Esophagus muscularis mucosa (tissue), 4 donors: ENCODE data around the gene ATP8B1. TPM values are rescaled to one million over a fixed set of nuclear protein-coding genes. Genes with fewer than 3 reads are reported as not detected.
A peak's percentile ranks its signal among the peaks of the same experiment; 100 is the strongest.

Experiments used
- DNase-seq: peaks from one replicate; pipeline ENCODE4 v3.0.0-alpha.2; 2017; ENCODE audit errors: extremely low spot score
- H3K27ac ChIP-seq, 4 donors: fragments of 200-600 bp; sonication (generic); replicated peaks in 1 of 4; 1 replicate in 3 of 4; 2 replicates in 1 of 4; pipeline ENCODE4 v1.5.1; 2016 to 2019; ENCODE audit warnings: mild to moderate bottlenecking in 1 of 4
- H3K27me3 ChIP-seq, 4 donors: fragments of 200-600 bp; sonication (generic); one replicate each; pipeline versions ENCODE4 v1.5.1 to v1.6.0; 2016 to 2019
- H3K36me3 ChIP-seq, 4 donors: fragments of 200-600 bp; sonication (generic); one replicate each; pipeline ENCODE4 v1.5.1; 2016 to 2019
- H3K4me1 ChIP-seq, 4 donors: fragments of 200-600 bp; sonication (generic); one replicate each; pipeline ENCODE4 v1.5.1; 2016 to 2019
- H3K4me3 ChIP-seq, 4 donors: fragments of 200-600 bp; sonication (generic); 1 replicate in 2 of 4; 2 replicates in 2 of 4; pipeline ENCODE4 v1.5.1; 2016 to 2019; ENCODE audit warnings: mild to moderate bottlenecking in 4 of 4, moderate library complexity in 1 of 4
- H3K9me3 ChIP-seq, 4 donors: fragments of 200-600 bp; sonication (generic); 1 replicate in 3 of 4; 2 replicates in 1 of 4; pipeline ENCODE4 v1.5.1; 2016 to 2019
- EP300 ChIP-seq: sonication (generic); formaldehyde crosslinking; IDR thresholded peaks from one replicate; pipeline ENCODE4 v1.6.1; 2017; ENCODE audit warnings: antibody characterized with exemption
- POLR2A ChIP-seq: fragments of 450-650 bp; IDR thresholded peaks from one replicate; pipeline ENCODE4 v1.6.1; 2017; ENCODE audit warnings: antibody characterized with exemption, moderate library complexity, mild to moderate bottlenecking, low read depth
- POLR2AphosphoS5 ChIP-seq, 2 donors: sonication (generic); formaldehyde crosslinking; IDR thresholded peaks; one replicate each; pipeline ENCODE4 v1.6.1; 2017; ENCODE audit warnings: antibody characterized with exemption in 2 of 2
- WGBS: methylation state at CpG from one replicate; pipeline ENCODE4 v1.1.5; 2018; 5-methylcytosine and 5-hydroxymethylcytosine counted together
- intact Hi-C: fragments of 100-400 bp; cut with DNase I; formaldehyde crosslinking; loops from one replicate; pipeline ENCODE4 v1.15.1; 2023
- total RNA-seq, 4 donors: library from RNA; depleted of rRNA; stranded (reverse); fragments of >200 nt; gene quantifications; one replicate each; pipeline versions ENCODE4 v1.1.0 to v1.2.1, GENCODE V29; 2016
- TF ChIP-seq, protein P1 (sequence below), 3 experiments: fragments of 200-600 bp in 2 of 3; fragments of 450-650 bp in 1 of 3; sonication (generic) in 2 of 3; IDR thresholded peaks; one replicate each; pipeline ENCODE4 v1.5.1; 2017 to 2019; ENCODE audit warnings: antibody characterized with exemption in 3 of 3, mild to moderate bottlenecking in 2 of 3, moderate library complexity in 1 of 3

The ATP8B1 gene
- total RNA-seq, 4 donors from 2014 or later = 18.3 to 21.9 (median 19.6) TPM

DNA sequence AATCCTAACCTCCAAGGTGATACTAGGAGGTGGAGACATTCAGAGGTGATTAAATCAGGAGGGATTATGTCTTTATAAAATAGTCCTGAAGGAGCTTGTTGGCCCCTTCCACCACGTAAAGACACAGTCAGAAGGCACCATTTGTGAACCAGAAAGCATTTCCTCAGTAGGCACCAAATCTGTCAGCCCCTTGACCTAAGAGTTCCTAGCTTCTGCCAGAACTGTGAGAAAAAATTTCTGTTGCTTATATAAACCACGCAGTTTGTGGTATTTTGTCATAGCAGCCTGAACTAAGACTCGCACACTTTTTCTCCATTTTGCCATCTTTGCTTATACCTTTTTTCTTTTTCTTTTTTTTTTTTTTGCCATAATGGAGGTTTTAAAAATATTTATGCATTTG lies 162.9 kb downstream of the ATP8B1 start:
- H3K4me1 ChIP-seq = no peaks in the 10 kb centered on the region
- intact Hi-C loops = no loop called here
- no peak overlapping the region for H3K4me3 ChIP-seq
- no peak for DNase-seq
- TF ChIP-seq, protein P1, sequence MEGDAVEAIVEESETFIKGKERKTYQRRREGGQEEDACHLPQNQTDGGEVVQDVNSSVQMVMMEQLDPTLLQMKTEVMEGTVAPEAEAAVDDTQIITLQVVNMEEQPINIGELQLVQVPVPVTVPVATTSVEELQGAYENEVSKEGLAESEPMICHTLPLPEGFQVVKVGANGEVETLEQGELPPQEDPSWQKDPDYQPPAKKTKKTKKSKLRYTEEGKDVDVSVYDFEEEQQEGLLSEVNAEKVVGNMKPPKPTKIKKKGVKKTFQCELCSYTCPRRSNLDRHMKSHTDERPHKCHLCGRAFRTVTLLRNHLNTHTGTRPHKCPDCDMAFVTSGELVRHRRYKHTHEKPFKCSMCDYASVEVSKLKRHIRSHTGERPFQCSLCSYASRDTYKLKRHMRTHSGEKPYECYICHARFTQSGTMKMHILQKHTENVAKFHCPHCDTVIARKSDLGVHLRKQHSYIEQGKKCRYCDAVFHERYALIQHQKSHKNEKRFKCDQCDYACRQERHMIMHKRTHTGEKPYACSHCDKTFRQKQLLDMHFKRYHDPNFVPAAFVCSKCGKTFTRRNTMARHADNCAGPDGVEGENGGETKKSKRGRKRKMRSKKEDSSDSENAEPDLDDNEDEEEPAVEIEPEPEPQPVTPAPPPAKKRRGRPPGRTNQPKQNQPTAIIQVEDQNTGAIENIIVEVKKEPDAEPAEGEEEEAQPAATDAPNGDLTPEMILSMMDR (IDR thresholded peaks at IDR 0.05) = no peak
- TF ChIP-seq POLR2AphosphoS5 (IDR thresholded peaks at IDR 0.05) (no peak), POLR2A (no peak), EP300 (no peak)
- 54% methylated on average over 3 of the region's 3 CpGs for WGBS
- no peaks in the 10 kb centered on the region for H3K9me3 ChIP-seq
- H3K27ac ChIP-seq = no peak overlapping the region
- no peaks in the 10 kb centered on the region for H3K27me3 ChIP-seq
- H3K36me3 ChIP-seq = peaks cover 0 to 34% (median 6%) of the 10 kb centered on the region in 4 donors

DNA sequence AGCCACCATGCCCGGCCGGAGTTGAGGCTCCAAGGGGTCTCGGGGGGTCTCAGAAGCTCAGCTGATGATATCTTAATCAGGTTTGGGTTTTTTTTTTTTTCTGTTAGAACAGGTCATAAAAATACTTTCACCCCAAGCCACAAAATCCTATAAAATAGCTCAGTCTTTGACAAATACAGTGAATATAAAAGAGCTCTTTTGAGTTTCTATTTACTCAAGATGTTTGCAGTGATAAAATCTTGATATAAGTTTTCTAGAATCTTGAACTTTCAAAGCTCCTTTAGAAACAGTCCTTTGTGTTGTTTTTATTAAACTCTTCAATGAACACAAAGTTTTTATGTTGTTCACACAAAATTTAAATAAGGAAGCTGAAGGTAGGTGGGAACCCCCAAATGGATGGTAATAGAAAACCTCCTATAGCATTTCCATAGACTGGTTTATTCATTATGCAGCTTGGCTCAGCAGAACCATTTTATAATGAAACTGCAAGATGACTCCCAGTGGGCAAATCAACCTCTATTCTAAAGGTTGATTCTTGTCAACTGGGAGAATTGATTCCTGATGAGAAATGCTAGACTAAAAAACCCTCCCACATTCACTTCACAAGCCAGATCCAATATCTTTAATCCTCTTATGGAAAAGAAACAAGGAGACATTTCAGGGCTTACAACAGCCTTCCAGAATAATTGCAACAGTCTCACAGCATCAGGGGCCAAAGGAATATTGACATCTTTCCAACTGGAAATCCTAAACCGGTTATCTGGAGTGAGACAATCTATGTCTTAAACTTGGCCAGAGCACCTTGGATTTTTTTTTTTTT lies 167.9 kb downstream of the ATP8B1 start:
- WGBS = 81% methylated on average over 4 of the region's 4 CpGs
- TF ChIP-seq POLR2A = no peak
- no peak for TF ChIP-seq EP300
- TF ChIP-seq, protein P1 (IDR thresholded peaks at IDR 0.05) = no peak
- no peak for TF ChIP-seq POLR2AphosphoS5 (IDR thresholded peaks at IDR 0.05)
- Histone ChIP-seq H3K36me3 (peaks cover 0 to 7% (median 0%) of the 10 kb centered on the region in 4 donors), H3K9me3 (no peaks in the 10 kb centered on the region), H3K4me1 (peaks cover 10 to 15% (median 13%) of the 10 kb centered on the region in 4 donors), H3K4me3 (no peak overlapping the region), H3K27me3 (no peaks in the 10 kb centered on the region), H3K27ac (no peak overlapping the region)
- DNase-seq = no peak
- intact Hi-C loops = loop anchor here (10.0 kb wide), 2 partner anchors 250 to 490 kb away; no protein-coding TSS in a partner anchor

DNA sequence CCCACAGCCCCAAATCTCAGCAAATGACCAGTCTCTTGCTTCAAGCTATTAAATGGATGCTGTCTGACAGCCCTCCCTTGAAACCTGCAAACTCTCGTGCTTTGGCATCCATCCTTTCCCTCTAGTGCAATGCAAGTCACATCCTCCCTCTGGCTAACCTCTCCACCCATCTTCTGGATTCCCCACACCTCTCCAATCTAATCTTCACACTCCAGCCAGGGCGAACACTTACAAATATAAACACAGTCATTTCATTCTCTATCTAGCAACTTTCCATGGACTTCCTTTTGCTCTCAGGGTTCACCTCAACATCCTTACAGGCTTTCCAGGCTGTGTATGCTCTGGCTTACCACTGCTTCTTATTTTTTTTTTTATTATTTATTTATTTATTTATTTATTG lies 171.4 kb downstream of the ATP8B1 start:
- no peak overlapping the region for H3K4me3 ChIP-seq
- peaks cover 10 to 21% (median 18%) of the 10 kb centered on the region in 4 donors for H3K4me1 ChIP-seq
- TF ChIP-seq, protein P1 (IDR thresholded peaks at IDR 0.05) = no peak
- TF ChIP-seq POLR2AphosphoS5 (IDR thresholded peaks at IDR 0.05) = no peak
- no peak for TF ChIP-seq EP300
- no peak for TF ChIP-seq POLR2A
- no peak overlapping the region for H3K27ac ChIP-seq
- WGBS = 88% methylated on average over 2 of the region's 2 CpGs
- H3K36me3 ChIP-seq = no peaks in the 10 kb centered on the region
- intact Hi-C loops = loop anchor here (10.0 kb wide), 2 partner anchors 253 to 493 kb away; no protein-coding TSS in a partner anchor
- no peaks in the 10 kb centered on the region for H3K27me3 ChIP-seq
- no peak for DNase-seq
- no peaks in the 10 kb centered on the region for H3K9me3 ChIP-seq

DNA sequence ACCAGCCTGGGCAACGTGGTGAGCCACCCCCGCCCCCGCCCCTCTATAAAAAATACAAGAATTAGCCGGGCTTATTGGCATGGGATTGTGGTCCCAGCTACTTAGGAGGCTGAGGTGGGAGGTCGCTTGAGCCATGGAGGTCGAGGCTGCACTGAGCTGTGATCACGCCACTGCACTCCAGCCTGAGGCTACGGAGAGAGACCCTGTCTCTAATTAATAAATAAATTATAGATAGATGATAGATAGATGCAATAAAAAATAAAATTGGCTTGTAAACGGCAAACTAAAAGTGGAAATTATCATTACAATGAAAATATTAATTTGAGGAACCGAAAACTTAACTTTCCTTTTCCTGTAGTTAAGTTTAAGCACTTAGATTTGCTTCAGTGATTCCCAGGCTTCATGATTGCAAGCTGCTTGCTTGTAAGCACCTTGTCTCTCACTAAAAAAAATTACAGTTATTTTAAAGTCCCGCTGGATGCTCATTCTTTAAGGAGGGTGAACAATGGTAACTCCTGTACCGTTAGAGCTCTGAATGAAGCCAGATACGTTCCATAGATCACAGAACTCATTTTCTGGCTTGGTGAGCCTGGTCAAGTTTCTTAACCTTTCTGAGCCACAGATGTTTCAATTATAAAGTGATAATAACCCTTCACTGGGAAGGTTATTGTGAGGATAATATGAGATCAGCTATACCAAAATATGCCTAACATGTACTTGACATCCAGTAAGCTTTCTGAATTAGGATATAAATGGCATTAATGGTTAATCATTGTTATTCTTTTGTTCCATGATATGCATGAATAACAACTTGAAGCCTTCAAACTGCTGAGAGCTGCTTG lies 172.1 kb downstream of the ATP8B1 start:
- 48% methylated on average over 13 of the region's 13 CpGs for WGBS
- intact Hi-C loops = loop anchor here (10.0 kb wide), 2 partner anchors 254 to 494 kb away; no protein-coding TSS in a partner anchor
- TF ChIP-seq POLR2AphosphoS5 (IDR thresholded peaks at IDR 0.05) (no peak), POLR2A (no peak), EP300 (no peak)
- TF ChIP-seq, protein P1 (IDR thresholded peaks at IDR 0.05) = no peak
- Histone ChIP-seq H3K27me3 (no peaks in the 10 kb centered on the region), H3K9me3 (no peaks in the 10 kb centered on the region), H3K27ac (peak overlapping the region; percentile 75 to 79 (median 77)), H3K36me3 (no peaks in the 10 kb centered on the region), H3K4me3 (peak overlapping the region; percentile 65 to 85 (median 68)), H3K4me1 (peaks cover 10 to 21% (median 18%) of the 10 kb centered on the region in 4 donors)
- no peak for DNase-seq
